Vagina (tissue), 2 donors: Measurements from ENCODE around the gene ADAM22. TPM values are rescaled to one million over a fixed set of nuclear protein-coding genes. Genes with fewer than 3 reads are reported as not detected.
"Not testable (repeated sequence)": the region's sequence is repeated elsewhere in the genome, so short reads cannot be mapped to it uniquely, and the experiment has no call there.

Experiments
- DNase-seq, 2 donors: peaks; one replicate each; pipeline ENCODE4 v3.0.0-alpha.2; 2017; ENCODE audit errors: extremely low spot score in 2 of 2
- H3K27ac ChIP-seq: fragments of 200-600 bp; sonication (generic); one replicate; pipeline ENCODE4 v1.5.1; 2019
- H3K27me3 ChIP-seq: fragments of 200-600 bp; sonication (generic); one replicate; pipeline ENCODE4 v1.5.1; 2019
- H3K36me3 ChIP-seq, 2 donors: fragments of 200-600 bp; sonication (generic); one replicate each; pipeline ENCODE4 v1.5.1; 2017 to 2019
- H3K4me1 ChIP-seq: fragments of 200-600 bp; sonication (generic); one replicate; pipeline ENCODE4 v1.5.1; 2019
- H3K4me3 ChIP-seq, 2 donors: fragments of 200-600 bp; sonication (generic); 1 replicate in 1 of 2; 2 replicates in 1 of 2; pipeline ENCODE4 v1.5.1; 2016 to 2019
- H3K9me3 ChIP-seq: fragments of 200-600 bp; sonication (generic); one replicate; pipeline ENCODE4 v1.5.1; 2019
- CTCF ChIP-seq, 3 experiments: fragments of 450-650 bp in 2 of 3; fragments of 200-600 bp in 1 of 3; sonication (generic) in 1 of 3; IDR thresholded peaks; one replicate each; pipeline ENCODE4 v1.5.1; 2017 to 2019; ENCODE audit warnings: antibody characterized with exemption in 3 of 3, mild to moderate bottlenecking in 2 of 3, moderate library complexity in 2 of 3
- POLR2A ChIP-seq, 2 donors: fragments of 450-650 bp; IDR thresholded peaks; one replicate each; pipeline ENCODE4 v1.6.1; 2017; ENCODE audit warnings: antibody characterized with exemption in 2 of 2, mild to moderate bottlenecking in 2 of 2, moderate library complexity in 2 of 2
- POLR2AphosphoS5 ChIP-seq, 2 donors: sonication (generic); formaldehyde crosslinking; IDR thresholded peaks; one replicate each; pipeline ENCODE4 v1.9.0; 2017; ENCODE audit warnings: antibody characterized with exemption in 2 of 2, mild to moderate bottlenecking in 2 of 2, low read depth in 1 of 2; ENCODE audit not compliant: insufficient read depth in 1 of 2
- intact Hi-C: fragments of 100-400 bp; cut with DNase I; formaldehyde crosslinking; loops from one replicate; pipeline ENCODE4 v1.15.1; 2023
- total RNA-seq: library from RNA; depleted of rRNA; stranded (reverse); fragments of >200 nt; gene quantifications from one replicate; pipeline ENCODE4 v1.2.3, GENCODE V29; 2016

The ADAM22 gene
- total RNA-seq, 1 donor from 2014 or later: 6.1 TPM

GRCh38 chr7:88155756-88156155 is 221.7 kb downstream of the ADAM22 start:
- H3K9me3 ChIP-seq: no peaks in the 10 kb centered on the region
- no peaks in the 10 kb centered on the region for H3K4me1 ChIP-seq
- no peak for TF ChIP-seq POLR2AphosphoS5 (IDR thresholded peaks at IDR 0.05; ENCODE audit: insufficient read depth in 1 of 2, low read depth in 1 of 2)
- TF ChIP-seq POLR2A (IDR thresholded peaks at IDR 0.05): no peak
- no peak for TF ChIP-seq CTCF (IDR thresholded peaks at IDR 0.05)
- no peaks in the 10 kb centered on the region for H3K36me3 ChIP-seq
- intact Hi-C loops: no loop called here
- DNase-seq: no peak
- no peak overlapping the region for H3K4me3 ChIP-seq
- H3K27ac ChIP-seq: no peak overlapping the region
- no peaks in the 10 kb centered on the region for H3K27me3 ChIP-seq

- TF ChIP-seq POLR2A (IDR thresholded peaks at IDR 0.05) (no peak), CTCF (IDR thresholded peaks at IDR 0.05) (no peak), POLR2AphosphoS5 (IDR thresholded peaks at IDR 0.05; ENCODE audit: insufficient read depth in 1 of 2, low read depth in 1 of 2) (no peak)
- H3K4me3 ChIP-seq: no peak overlapping the region
- intact Hi-C loops: no loop called here
- H3K27me3 ChIP-seq: no peaks in the 10 kb centered on the region
- no peaks in the 10 kb centered on the region for H3K4me1 ChIP-seq
- no peaks in the 10 kb centered on the region for H3K9me3 ChIP-seq
- DNase-seq: no peak
- no peak overlapping the region for H3K27ac ChIP-seq
- no peaks in the 10 kb centered on the region for H3K36me3 ChIP-seq
Observed at GRCh38 chr7:88156356-88156755, 222.3 kb downstream of the ADAM22 start.

DNA sequence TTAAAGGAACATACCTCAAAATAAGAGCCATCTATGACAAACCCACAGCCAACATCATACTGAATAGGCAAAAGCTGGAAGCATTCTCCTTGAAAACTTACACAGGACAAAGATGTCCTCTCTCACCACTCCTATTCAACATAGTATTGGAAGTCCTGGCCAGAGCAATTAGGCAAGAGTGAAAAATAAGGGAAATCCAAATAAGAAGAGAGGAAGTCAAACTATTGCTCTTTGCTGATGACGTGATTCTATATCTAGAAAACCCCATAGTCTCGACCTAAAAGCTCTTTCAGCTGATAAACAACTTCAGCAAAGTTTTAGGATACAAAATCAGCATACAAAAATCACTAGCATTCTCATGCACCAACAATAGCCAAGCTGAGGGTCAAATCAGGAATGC is 225.7 kb downstream of the ADAM22 start:
- intact Hi-C loops, DNase-seq, H3K27ac ChIP-seq, H3K36me3 ChIP-seq, H3K27me3 ChIP-seq, H3K4me3 ChIP-seq, H3K9me3 ChIP-seq, H3K4me1 ChIP-seq: not testable (repeated sequence)

- H3K36me3 ChIP-seq: no peaks in the 10 kb centered on the region
- intact Hi-C loops: no loop called here
- DNase-seq: no peak
- H3K4me3 ChIP-seq: no peak overlapping the region
- no peaks in the 10 kb centered on the region for H3K27me3 ChIP-seq
- TF ChIP-seq POLR2AphosphoS5 (IDR thresholded peaks at IDR 0.05; ENCODE audit: insufficient read depth in 1 of 2, low read depth in 1 of 2): no peak
- no peak for TF ChIP-seq POLR2A (IDR thresholded peaks at IDR 0.05)
- TF ChIP-seq CTCF (IDR thresholded peaks at IDR 0.05): no peak
- H3K9me3 ChIP-seq: no peaks in the 10 kb centered on the region
- H3K27ac ChIP-seq: no peak overlapping the region
- H3K4me1 ChIP-seq: no peaks in the 10 kb centered on the region
Observed at GRCh38 chr7:88165697-88166096, 231.6 kb downstream of the ADAM22 start.

GRCh38 chr7:88167223-88167622 is 233.2 kb downstream of the ADAM22 start:
- Histone ChIP-seq H3K27me3 (no peaks in the 10 kb centered on the region), H3K27ac (no peak overlapping the region), H3K4me1 (no peaks in the 10 kb centered on the region), H3K4me3 (no peak overlapping the region), H3K9me3 (no peaks in the 10 kb centered on the region), H3K36me3 (no peaks in the 10 kb centered on the region)
- DNase-seq: no peak
- intact Hi-C loops: no loop called here
- TF ChIP-seq POLR2A (IDR thresholded peaks at IDR 0.05) (no peak), CTCF (IDR thresholded peaks at IDR 0.05) (no peak), POLR2AphosphoS5 (IDR thresholded peaks at IDR 0.05; ENCODE audit: insufficient read depth in 1 of 2, low read depth in 1 of 2) (no peak)

GRCh38 chr7:88167721-88168120 is 233.7 kb downstream of the ADAM22 start:
- H3K36me3 ChIP-seq: no peaks in the 10 kb centered on the region
- intact Hi-C loops: no loop called here
- no peaks in the 10 kb centered on the region for H3K4me1 ChIP-seq
- TF ChIP-seq POLR2A (IDR thresholded peaks at IDR 0.05) (no peak), CTCF (IDR thresholded peaks at IDR 0.05) (no peak), POLR2AphosphoS5 (IDR thresholded peaks at IDR 0.05; ENCODE audit: insufficient read depth in 1 of 2, low read depth in 1 of 2) (no peak)
- H3K9me3 ChIP-seq: no peaks in the 10 kb centered on the region
- H3K4me3 ChIP-seq: no peak overlapping the region
- H3K27ac ChIP-seq: no peak overlapping the region
- DNase-seq: no peak
- no peaks in the 10 kb centered on the region for H3K27me3 ChIP-seq
